Measurements from ENCODE around the gene TWNK. TPM values are rescaled to one million over a fixed set of nuclear protein-coding genes. Genes with fewer than 3 reads are reported as not detected.

TWNK gene
- total RNA-seq, 2 donors from 2014 or later, result 9.7 to 17.3 TPM

GRCh38 chr10:100966887-100967286 lies 20.5 kb upstream of the TWNK start:
- 58% methylated on average over 2 of the region's 2 CpGs for WGBS
- no peak for TF ChIP-seq POLR2A (IDR thresholded peaks at IDR 0.05)
- no peak for TF ChIP-seq CTCF (IDR thresholded peaks at IDR 0.05)
- TF ChIP-seq POLR2AphosphoS5 (IDR thresholded peaks at IDR 0.05), result no peak
- intact Hi-C loops (cut with DNase I), result no loop called here
- no peak for DNase-seq (ENCODE audit: low spot score)
- Histone ChIP-seq H3K27me3 (replicated peaks; ENCODE audit: insufficient read depth) (no peaks in the 10 kb centered on the region), H3K4me1 (replicated peaks) (peaks cover 13% of the 10 kb centered on the region), H3K27ac (peak overlapping the region in 1 of 2 donors; percentile 69), H3K4me3 (no peak overlapping the region), H3K36me3 (peaks cover 0 to 7% of the 10 kb centered on the region in 2 donors), H3K9me3 (no peaks in the 10 kb centered on the region)

GRCh38 chr10:100967332-100967731 lies 20.0 kb upstream of the TWNK start:
- intact Hi-C loops (cut with DNase I), result no loop called here
- Histone ChIP-seq H3K36me3 (peaks cover 0 to 7% of the 10 kb centered on the region in 2 donors), H3K9me3 (no peaks in the 10 kb centered on the region), H3K27ac (peak overlapping the region in 1 of 2 donors; percentile 69), H3K27me3 (replicated peaks; ENCODE audit: insufficient read depth) (no peaks in the 10 kb centered on the region), H3K4me3 (no peak overlapping the region), H3K4me1 (replicated peaks) (peaks cover 13% of the 10 kb centered on the region)
- TF ChIP-seq CTCF (IDR thresholded peaks at IDR 0.05) (no peak), POLR2AphosphoS5 (IDR thresholded peaks at IDR 0.05) (no peak), POLR2A (IDR thresholded peaks at IDR 0.05) (no peak)
- 86% methylated on average over 2 of the region's 2 CpGs for WGBS
- DNase-seq (ENCODE audit: low spot score), result no peak

GRCh38 chr10:100968062-100968736 lies 19.1 kb upstream of the TWNK start:
- H3K9me3 ChIP-seq, result no peaks in the 10 kb centered on the region
- no peak for DNase-seq (ENCODE audit: low spot score)
- WGBS, result 63% methylated on average over 2 of the region's 2 CpGs
- no peaks in the 10 kb centered on the region for H3K27me3 ChIP-seq (replicated peaks; ENCODE audit: insufficient read depth)
- peak overlapping the region in 1 of 2 donors; percentile 66 for H3K4me3 ChIP-seq
- H3K36me3 ChIP-seq, result peaks cover 0 to 7% of the 10 kb centered on the region in 2 donors
- H3K4me1 ChIP-seq (replicated peaks), result peaks cover 13% of the 10 kb centered on the region
- TF ChIP-seq POLR2AphosphoS5 (IDR thresholded peaks at IDR 0.05), result peak; percentile 65
- no peak for TF ChIP-seq POLR2A (IDR thresholded peaks at IDR 0.05)
- intact Hi-C loops (cut with DNase I), result no loop called here
- H3K27ac ChIP-seq, result peak overlapping the region; percentile 58 to 69

- no peaks in the 10 kb centered on the region for H3K9me3 ChIP-seq
- H3K36me3 ChIP-seq, result peaks cover 0 to 7% of the 10 kb centered on the region in 2 donors
- peak overlapping the region; percentile 66 to 71 for H3K4me3 ChIP-seq
- peak overlapping the region; percentile 58 to 69 for H3K27ac ChIP-seq
- TF ChIP-seq CTCF (IDR thresholded peaks at IDR 0.05), result no peak
- TF ChIP-seq POLR2AphosphoS5 (IDR thresholded peaks at IDR 0.05), result no peak
- no peak for TF ChIP-seq POLR2A (IDR thresholded peaks at IDR 0.05)
- intact Hi-C loops (cut with DNase I), result no loop called here
- no peak for DNase-seq (ENCODE audit: low spot score)
- no peaks in the 10 kb centered on the region for H3K27me3 ChIP-seq (replicated peaks; ENCODE audit: insufficient read depth)
- H3K4me1 ChIP-seq (replicated peaks), result peaks cover 13% of the 10 kb centered on the region
- 16% methylated on average over 9 of the region's 9 CpGs for WGBS
Measured at GRCh38 chr10:100968863-100969186, 18.5 kb upstream of the TWNK start.

GRCh38 chr10:100969187-100970075 lies 17.9 kb upstream of the TWNK start, which contains the start of gene SEMA4G:
SEMA4G (plus strand) TSS chr10:100969504; CDS start chr10:100972913, 3,409 bp downstream.
- peak; percentile 34 for DNase-seq (ENCODE audit: low spot score)
- intact Hi-C loops (cut with DNase I), result no loop called here
- H3K27ac ChIP-seq, result peak within 1 kb of the TSS; percentile 58 to 69
- H3K36me3 ChIP-seq, result peaks cover 0 to 7% of the 10 kb centered on the region in 2 donors
- H3K9me3 ChIP-seq, result no peaks in the 10 kb centered on the region
- H3K27me3 ChIP-seq (replicated peaks; ENCODE audit: insufficient read depth), result no peaks in the 10 kb centered on the region
- H3K4me3 ChIP-seq, result peak within 1 kb of the TSS; percentile 66 to 71
- 2% methylated on average over 66 of the region's 70 CpGs for WGBS
- TF ChIP-seq POLR2A (IDR thresholded peaks at IDR 0.05) (no peak), CTCF (IDR thresholded peaks at IDR 0.05) (peak; percentile 23 to 58 (median 52))
- peaks cover 13% of the 10 kb centered on the region for H3K4me1 ChIP-seq (replicated peaks)
